Neural crest cell (in vitro differentiated cells): ENCODE data around the gene SELENOW. TPM values are rescaled to one million over a fixed set of nuclear protein-coding genes. Genes with fewer than 3 reads are reported as not detected.

Experiments used
- DNase-seq: peaks from one replicate; pipeline ENCODE4 v3.0.0; 2021; ENCODE audit warnings: low read depth, mixed read lengths, low spot score
- H3K27ac Mint-ChIP-seq: one replicate; pipeline ENCODE4 v1.8.0; 2021; ENCODE audit warnings: mild to moderate bottlenecking, mixed read lengths; ENCODE audit not compliant: unreplicated experiment
- H3K27me3 Mint-ChIP-seq: 2 replicates; pipeline ENCODE4 v1.8.0; 2021; ENCODE audit warnings: low read depth, mild to moderate bottlenecking, mixed read lengths
- H3K36me3 Mint-ChIP-seq: 2 replicates; pipeline ENCODE4 v1.8.0; 2021; ENCODE audit warnings: low read depth, mild to moderate bottlenecking, mixed read lengths
- H3K4me1 Mint-ChIP-seq: 2 replicates; pipeline ENCODE4 v1.8.0; 2021; ENCODE audit warnings: mixed read lengths
- H3K4me3 Mint-ChIP-seq: one replicate; pipeline ENCODE4 v1.8.0; 2021; ENCODE audit warnings: mild to moderate bottlenecking, mixed read lengths
- H3K9me3 Mint-ChIP-seq: 2 replicates; pipeline ENCODE4 v1.8.0; 2021; ENCODE audit warnings: mixed read lengths
- CTCF ChIP-seq: fragments of 200-600 bp; sonication (generic); conservative IDR thresholded peaks from 2 replicates; pipeline ENCODE4 v1.5.0; 2021; ENCODE audit warnings: antibody characterized with exemption, mild to moderate bottlenecking
- total RNA-seq: library from RNA; stranded (reverse); gene quantifications from 2 replicates; pipeline ENCODE4 v1.2.1, GENCODE V29; 2021

Gene SELENOW
- total RNA-seq, 1 donor from 2014 or later, result 175 TPM

GRCh38 chr19:47755762-47756626 lies 22.5 kb upstream of the SELENOW start:
- H3K27ac Mint-ChIP-seq, result no peak overlapping the region
- no peak for TF ChIP-seq CTCF
- no peaks in the 10 kb centered on the region for H3K27me3 Mint-ChIP-seq
- no peak overlapping the region for H3K4me3 Mint-ChIP-seq
- no peak for DNase-seq
- no peaks in the 10 kb centered on the region for H3K4me1 Mint-ChIP-seq
- peaks cover 26% of the 10 kb centered on the region for H3K36me3 Mint-ChIP-seq
- no peaks in the 10 kb centered on the region for H3K9me3 Mint-ChIP-seq

GRCh38 chr19:47756627-47756929 lies 21.9 kb upstream of the SELENOW start:
- TF ChIP-seq CTCF, result no peak
- no peaks in the 10 kb centered on the region for H3K9me3 Mint-ChIP-seq
- H3K27me3 Mint-ChIP-seq, result no peaks in the 10 kb centered on the region
- H3K36me3 Mint-ChIP-seq, result peaks cover 26% of the 10 kb centered on the region
- no peak overlapping the region for H3K4me3 Mint-ChIP-seq
- H3K27ac Mint-ChIP-seq, result no peak overlapping the region
- DNase-seq, result no peak
- no peaks in the 10 kb centered on the region for H3K4me1 Mint-ChIP-seq

GRCh38 chr19:47756953-47757608 lies 21.4 kb upstream of the SELENOW start:
- H3K4me3 Mint-ChIP-seq, result no peak overlapping the region
- H3K27ac Mint-ChIP-seq, result no peak overlapping the region
- peaks cover 26% of the 10 kb centered on the region for H3K36me3 Mint-ChIP-seq
- H3K4me1 Mint-ChIP-seq, result no peaks in the 10 kb centered on the region
- no peak for DNase-seq
- no peaks in the 10 kb centered on the region for H3K27me3 Mint-ChIP-seq
- H3K9me3 Mint-ChIP-seq, result no peaks in the 10 kb centered on the region
- no peak for TF ChIP-seq CTCF

- Mint-ChIP-seq H3K4me1 (no peaks in the 10 kb centered on the region), H3K27ac (no peak overlapping the region), H3K9me3 (no peaks in the 10 kb centered on the region), H3K27me3 (no peaks in the 10 kb centered on the region), H3K36me3 (peaks cover 26% of the 10 kb centered on the region), H3K4me3 (no peak overlapping the region)
- DNase-seq, result no peak
- TF ChIP-seq CTCF, result no peak
Observed at GRCh38 chr19:47757617-47758442, 20.7 kb upstream of the SELENOW start.

GRCh38 chr19:47758443-47758804 lies 20.1 kb upstream of the SELENOW start:
- H3K4me1 Mint-ChIP-seq, result no peaks in the 10 kb centered on the region
- DNase-seq, result no peak
- H3K27ac Mint-ChIP-seq, result no peak overlapping the region
- no peak for TF ChIP-seq CTCF
- no peaks in the 10 kb centered on the region for H3K9me3 Mint-ChIP-seq
- H3K27me3 Mint-ChIP-seq, result no peaks in the 10 kb centered on the region
- no peak overlapping the region for H3K4me3 Mint-ChIP-seq
- peaks cover 24% of the 10 kb centered on the region for H3K36me3 Mint-ChIP-seq
